HG02759 (cell line): Measurements from ENCODE around the gene SGCA.

ENCODE experiments used
- ATAC-seq: cut with Tn5 transposase; IDR thresholded peaks from one replicate; pipeline ENCODE4 v1.9.1; 2021; ENCODE audit warnings: mild to moderate bottlenecking, moderate library complexity; ENCODE audit not compliant: unreplicated experiment

Gene SGCA

DNA sequence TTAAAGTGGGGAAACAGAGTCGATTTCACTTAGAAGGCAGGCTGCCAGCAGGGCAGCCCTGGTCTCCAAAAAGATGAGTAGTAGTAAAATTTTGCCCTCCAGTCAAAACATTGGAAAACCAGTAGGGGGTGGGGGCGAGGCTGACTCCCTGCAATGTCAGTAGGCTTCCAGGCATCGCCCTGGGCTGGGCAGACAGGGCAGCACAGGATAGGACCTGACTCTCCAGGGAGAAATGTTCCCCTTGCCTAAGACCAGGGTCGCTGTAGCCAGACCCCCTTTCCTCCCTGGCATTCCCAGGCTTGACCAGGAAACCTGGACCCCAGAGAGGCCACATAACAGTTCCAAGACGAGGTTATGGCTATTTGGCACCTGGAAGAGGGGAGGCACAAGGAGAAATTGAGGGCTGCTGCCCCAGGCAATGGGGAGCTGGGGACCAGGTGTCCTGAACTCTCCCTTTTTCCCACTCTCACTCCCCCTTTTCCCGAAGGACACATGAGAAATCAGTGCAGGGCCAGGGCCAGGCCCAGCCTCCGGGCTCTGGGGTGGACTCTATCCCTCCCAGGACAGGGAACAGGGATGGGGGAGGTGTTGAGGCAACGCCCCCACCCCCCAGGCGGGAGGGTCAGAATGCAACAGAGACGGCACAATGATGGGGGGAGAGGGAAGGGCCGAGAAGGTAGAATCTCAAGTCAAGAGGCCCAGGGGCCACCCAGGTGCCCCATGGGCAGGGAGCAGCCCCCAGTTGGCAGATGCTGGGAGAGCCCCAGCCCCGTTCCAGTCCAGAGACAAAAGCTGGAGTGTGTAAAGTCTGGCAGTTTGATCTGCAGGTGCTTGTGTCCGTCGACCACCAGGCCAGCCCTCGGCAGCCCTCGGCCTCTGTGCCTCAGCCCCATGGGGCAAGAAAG is 31.3 kb upstream of the SGCA start:
- ATAC-seq, result no peak

DNA sequence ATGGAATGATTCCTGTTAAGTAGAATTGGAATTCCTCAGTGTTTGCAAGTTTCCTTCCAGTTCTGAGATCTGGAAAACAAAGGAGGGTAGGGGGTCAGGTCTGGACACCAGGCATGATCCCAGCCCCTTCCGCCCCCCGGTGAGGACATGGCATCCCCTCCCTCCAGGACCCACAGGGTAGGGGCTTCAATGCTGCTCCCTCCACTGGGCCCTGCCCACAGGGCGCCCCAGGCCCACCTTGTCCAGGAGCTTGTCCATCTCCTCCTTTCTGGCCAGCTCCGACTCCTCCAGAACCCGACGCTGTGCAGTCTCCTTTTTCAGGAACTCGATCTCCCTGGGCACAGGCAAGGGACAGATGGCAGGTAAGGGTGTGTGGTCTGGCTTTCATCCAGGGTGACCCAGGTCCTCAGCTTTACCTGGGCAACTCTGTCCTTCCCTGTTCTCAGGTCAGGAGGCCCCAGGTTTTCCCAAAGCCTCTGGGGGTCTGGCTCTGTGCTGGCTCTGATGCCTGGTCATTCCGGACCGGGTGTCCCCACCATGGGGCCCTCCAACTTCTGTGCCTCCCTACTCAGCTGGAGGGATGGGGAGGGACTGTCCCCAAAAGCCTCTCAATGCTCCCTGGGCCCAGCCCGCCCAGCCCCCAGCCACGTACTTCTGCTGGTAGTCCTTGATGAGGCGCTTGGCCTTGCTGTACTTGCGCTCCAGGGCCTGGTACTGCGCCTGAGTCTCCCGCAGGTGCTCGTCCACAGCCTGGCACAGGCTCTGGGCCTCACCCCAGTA is 30.3 kb upstream of the SGCA start:
- ATAC-seq, result no peak

DNA sequence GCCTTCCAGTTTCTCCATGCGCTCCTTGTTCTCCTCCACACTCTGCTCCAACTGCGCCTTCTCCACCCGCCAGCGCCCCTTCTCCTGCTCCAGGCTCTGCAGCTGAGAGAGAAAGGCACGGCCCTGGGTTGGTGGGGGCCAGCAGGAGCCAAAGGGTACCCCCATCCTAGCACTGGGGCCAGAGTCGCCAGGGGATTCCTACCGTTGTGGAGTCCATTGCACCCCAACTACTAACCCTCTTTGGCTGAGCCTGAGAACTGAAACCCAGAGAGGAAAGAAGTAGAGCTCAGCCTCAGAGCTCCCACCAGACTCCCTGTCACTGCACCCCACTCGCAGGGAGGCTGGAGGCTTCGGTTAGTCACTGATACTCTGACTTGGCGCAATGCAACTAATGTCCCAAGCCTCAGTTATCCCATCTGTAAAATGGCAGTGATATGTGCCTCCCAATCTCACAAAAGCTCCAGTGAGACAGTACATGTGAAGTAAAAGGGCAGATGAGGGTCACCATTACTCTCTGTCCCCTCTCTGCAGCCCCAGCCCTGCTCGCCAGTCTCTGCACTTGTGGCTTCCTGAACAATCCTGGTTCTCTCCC is 29.6 kb upstream of the SGCA start:
- ATAC-seq, result no peak

DNA sequence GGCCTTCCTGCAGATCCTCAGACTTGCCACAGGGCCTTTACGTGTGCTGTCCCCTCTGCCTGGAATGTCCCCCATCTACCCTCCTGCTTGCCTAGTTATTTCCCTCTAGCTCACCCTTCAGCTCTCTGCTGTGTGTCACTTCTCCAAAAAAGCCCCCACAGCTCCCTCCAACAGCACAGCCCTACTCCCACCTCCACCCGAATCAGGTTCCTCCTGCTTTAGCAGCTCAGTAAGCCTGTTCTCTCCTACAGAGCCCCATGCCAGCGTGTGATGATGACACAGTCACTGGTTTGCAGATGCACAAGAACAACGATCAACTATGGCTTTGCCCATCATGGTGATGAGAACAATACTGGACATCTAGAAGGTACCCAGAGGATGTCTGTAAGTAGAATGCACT is 28.8 kb upstream of the SGCA start:
- no peak for ATAC-seq

DNA sequence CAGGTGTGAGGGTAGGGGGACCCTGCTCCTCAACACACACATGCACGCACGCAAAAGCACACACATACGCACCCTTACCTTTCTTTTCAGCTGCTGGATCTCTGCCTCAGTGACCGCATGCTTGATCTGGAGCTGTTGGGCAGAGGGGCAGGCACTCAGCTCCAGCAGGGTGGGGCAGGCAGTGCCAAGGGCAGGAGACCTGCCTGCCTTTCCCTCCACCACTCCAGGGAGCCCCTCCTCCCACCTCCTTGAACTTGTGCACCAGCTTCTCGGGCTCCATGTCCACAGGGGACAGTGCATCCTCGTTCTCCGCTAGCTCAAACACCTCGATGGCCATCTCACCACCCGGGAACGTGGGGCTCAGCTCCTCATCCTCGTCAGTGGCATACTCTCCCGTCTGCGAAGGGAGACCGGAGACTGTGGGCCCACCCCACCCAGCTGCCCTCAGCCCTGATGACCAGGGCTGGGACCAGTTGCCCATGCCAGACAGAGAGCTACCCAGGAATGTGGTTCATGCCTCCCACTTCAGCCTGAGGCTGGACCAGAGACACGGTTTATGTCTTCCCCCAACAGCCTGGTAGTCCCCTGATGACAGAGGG is 26.5 kb upstream of the SGCA start:
- no peak for ATAC-seq

DNA sequence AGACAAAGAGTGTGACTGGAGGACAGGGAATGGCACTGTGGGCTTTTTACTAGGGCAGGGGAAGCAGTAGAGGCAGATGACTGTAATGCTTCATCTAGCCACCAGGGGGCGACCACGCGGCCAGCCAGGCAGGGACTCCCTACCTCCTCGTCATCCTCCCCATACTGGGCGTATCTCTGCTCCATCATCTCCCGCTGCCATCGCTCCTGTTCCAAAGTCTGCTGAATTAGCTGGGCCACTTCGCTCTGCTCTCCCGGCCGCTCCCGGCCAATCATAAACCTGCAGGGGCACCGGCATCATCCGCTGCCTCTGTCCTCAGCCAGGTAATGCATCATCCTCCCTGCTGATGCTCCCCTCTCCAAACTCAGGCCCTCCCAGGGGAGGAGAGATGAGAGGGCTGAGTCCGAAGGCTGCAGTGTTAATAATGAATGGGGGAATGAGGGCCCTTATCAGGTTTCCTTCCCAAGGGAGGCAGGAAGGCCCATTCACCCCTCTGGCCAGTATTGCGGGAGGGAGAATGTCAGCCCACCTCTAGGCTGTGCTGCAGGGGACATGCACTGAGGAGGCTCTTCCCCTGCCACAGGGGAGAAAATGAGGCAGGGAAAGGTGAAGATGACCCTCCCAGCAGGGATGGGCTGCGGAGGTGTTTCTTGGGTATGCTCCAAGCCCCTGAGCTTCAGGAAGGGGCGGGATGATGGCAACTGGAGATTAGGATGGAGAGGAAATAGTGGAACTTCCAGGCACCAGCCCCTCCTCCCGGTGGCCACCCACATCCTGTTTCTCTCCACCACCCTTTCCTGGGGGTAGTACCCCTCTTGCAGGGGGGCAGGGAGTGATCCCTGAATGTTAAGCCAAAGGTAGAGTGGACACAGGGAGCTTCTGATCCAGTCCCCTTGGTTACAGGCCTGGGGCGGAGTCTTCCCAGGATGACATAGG is 25.6 kb upstream of the SGCA start:
- peak; percentile 79 for ATAC-seq

DNA sequence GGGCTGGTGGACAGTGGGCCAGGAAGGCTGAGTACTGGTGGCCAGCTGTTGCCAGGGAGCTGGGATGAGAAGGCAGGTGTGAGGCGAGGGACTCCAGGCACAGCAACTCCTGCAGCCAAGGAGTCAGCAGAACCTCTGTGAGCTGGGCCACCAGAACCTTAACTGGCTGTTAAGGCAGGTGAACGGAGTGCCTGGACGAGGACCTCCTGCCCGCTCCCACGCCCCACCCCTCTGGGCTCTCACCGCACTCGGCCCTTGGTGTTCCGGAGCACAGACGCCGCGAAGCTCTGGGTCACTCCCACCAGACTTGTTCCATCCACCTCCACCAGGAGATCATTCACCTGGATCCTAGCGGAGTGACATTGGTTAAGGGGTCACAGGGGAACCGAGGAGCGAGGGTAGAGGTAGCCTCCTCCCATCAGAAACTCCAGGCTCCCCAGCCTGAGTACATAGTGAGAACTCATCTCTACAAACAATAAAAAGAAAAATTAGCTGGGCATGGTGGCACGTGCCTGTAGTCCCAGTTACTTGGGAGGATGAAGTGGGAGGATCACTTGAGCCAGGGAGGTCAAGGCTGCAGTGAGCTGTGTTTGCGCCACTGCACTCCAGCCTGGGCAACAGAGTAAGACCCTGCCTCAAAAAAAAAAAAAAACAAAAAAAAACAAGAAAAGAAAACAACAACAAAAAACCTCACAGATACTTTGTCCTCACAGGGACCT is 24.6 kb upstream of the SGCA start:
- no peak for ATAC-seq

DNA sequence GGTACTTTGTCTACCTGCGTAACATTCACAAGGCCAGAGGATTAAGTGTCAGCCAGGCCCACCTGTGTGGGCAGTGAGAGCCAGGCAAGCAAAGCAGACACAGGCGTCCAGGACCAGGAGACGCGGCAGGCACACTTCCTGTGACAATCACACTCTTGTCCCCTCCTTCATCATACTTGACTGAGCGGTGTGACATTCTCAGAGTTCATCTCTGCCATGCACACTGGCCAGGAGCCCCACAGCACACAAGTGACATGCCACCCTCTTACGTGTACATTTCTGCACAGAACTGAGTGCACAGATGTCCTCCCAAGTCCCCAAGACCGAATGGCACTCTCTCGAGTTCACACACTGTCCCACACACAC is 24.1 kb upstream of the SGCA start:
- ATAC-seq, result no peak

DNA sequence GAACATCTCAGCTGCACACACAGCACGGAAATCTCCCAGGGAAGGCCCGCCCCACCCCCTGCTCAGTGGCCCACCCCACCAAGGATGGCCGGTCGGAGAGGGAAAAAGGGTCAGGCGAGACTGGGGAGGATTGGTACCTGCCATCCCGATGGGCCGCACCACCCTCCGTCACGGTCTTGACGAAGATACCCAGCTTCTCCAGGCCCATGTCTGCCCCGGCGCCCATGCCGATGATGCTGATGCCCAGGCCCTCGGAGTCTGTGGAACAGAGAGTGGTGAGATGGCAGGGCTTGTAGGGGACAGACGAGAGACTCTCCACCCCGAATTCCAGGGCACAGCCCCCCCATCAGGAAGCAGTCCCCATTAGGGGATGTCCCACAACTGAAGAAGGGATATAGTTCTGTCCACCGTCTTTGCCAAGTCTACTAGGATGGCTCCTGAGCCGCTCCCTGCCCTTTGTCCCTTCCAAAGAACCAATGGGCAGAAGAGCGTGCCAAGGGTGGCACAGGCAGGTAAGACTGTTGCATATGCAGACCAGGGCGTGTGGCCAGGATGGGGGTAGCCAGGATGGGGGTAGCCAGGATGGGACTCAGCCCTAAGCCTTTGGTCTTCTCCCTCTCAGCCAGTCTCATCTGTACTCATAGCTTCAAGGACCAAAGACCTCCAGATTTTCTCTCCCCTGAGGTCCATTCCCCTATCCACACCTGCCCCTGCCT is 22.2 kb upstream of the SGCA start:
- ATAC-seq, result no peak

DNA sequence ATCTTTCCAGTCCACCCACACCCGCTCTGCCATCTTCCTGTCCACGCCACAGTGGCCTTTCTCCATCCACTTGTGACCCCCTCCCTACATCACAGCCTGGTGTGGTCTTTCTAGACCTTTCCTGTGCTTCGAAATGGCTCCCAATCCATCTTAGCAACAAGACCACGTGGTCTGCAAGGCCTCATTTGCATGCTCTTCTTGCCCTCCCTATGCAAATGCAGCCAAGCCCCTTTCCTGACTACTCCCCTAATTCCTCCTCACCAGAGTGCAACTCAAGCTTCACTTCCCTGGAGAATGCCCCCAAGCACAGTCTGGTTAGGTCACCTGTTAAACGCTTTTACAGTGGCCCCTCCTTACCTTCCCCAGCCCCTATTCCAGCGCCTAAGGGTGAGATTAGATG is 21.4 kb upstream of the SGCA start:
- no peak for ATAC-seq

DNA sequence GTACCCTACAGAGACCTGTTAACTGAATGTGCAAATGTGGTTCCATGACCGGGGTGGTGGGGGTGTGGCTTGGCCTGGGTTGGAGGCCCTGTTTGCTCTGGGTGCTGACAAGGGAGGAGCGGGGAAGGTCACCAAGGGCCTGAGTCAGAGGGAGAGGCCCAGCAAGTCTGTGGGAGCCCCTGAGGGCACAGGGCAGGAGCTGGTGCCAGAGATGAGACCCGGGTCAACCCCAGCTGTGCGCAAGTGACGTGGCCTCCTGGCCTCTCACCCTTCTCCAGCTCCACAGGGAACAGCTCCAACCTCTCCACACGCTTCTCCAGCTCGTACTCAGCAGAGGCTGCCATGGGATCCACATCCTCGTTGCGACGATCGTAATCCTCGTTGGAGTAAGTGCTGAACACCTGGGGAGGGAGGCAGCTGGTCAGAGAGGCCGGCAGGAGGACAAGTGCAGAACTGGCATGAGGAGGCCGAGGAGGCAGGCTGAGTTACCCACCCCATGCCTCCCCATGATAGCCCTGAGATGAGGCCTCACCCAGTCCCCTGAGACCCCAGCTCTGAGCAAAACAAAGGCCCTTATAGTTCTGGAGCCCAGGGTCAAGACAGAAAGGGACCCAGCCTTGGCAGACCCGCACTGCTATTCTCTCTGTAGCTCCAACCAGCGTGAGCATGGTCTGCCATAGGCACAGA is 20.8 kb upstream of the SGCA start:
- no peak for ATAC-seq

DNA sequence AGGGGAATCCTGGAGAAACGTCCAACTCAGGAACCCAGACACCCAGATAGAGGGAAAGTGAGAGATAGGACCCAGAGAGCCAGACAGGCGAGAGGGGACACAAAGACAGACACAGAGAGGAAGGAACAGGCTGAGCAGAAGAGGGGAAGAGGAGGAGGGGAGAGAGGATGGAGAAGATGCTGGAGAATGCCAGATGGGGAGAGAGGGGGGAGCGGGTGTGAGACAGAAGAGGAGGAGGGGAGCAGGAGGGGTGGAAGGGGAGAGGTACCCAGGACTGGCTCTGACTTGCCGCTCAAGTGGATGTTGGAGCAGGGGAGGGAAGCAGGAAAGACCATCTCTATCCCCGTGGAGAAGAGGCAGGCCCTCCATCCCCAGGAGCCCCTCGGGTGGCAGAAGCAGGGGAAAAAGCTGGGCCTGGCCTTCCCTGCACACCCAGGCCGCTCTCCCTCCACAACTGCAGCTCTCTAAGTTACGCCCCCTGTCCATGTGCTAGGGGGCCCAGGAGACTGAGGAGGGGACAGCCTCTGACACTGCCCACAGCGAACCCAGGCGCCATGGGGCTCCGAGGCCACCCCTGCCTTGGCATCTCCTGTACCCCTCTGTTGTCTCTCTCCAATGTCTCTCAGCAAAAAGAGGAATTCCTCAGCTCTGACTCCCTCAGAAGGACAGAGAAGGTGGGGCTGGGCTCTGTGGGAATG is 20.1 kb upstream of the SGCA start:
- ATAC-seq, result no peak

DNA sequence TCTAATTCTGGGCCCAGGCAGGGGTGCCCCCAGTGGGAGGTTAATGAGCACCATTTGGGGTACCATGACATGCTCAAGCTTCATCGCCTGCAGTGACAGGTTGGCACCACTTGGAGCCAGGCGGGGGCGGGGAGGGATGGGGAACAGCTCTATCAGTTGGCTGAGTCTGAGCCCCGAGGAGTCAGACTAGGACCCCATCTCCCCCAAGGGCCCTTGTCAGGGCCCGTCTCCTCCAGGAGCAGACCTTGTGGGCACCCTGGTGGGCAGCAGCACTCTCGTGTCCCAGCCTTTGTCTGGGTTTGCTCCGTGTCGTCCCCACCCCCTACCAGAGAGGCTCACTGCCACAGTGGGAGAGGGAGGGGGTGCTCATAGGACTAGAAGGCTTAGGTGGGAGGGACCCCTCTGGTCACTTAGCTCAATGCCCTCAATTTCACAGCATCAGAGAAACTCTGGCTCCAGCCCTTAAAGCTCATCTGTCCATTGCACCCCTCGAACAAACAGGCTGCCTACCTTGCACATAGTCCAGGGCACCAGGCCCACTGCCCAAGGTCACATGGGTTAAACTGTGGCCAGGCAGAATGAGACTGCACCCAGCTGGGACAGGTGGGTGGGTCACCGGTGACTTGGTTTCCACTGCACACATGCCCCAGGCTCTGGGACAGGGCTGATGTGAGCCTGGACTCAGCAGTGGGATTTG is 19.4 kb upstream of the SGCA start:
- no peak for ATAC-seq

DNA sequence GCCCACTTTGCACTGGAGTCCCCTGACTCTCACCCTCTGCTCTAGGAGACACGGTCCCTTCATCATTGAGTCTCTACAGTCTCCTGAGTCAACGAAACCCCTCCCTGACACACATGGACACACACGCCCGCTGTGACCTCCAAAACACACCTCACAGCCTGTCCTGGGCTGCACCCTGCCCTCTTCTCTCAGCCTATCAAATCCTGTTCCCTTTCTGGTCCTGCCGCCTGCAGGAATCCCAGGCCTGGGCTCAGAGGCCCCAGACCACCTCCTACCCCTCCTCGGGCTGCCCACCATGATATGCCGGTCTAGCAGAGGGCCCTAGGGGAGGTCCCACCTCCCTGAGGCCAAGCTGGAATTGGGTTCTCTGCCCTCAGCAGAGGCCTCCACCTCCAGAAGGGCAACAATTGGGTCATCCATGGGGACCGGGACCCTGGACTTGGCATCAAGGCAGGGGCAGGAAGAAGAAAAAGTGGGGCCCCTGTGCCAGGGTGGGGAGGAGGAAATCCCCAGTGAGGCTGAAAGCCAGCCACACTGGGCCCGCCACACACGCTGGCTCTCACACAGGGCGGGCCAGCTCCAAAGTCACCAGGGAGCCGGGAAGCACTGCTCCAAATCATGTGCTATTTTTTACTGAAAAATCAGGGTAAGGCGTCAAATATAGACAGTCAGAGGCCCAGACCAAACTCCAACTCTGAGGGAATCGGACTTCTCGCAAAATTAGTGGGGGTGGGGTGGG is 18.7 kb upstream of the SGCA start:
- no peak for ATAC-seq

DNA sequence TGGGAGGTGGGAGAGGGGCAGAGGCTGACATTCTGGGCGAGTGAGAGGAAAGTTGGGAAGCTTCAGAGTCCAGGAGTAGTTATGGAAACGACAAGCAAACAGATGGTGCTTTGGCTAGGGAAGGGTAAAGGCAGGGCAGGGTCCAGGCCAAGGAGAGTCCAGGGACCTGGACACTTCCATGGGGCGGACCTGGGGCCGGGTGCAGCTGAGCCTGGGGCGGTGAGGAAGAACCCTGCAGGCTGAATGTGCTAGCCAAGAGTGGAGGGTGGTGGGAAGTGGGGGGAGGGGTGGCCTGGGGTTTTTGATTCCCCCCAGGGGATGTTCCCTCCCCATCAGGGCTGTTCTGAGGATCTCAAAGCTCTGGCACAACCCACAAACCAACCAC is 18.0 kb upstream of the SGCA start:
- no peak for ATAC-seq

DNA sequence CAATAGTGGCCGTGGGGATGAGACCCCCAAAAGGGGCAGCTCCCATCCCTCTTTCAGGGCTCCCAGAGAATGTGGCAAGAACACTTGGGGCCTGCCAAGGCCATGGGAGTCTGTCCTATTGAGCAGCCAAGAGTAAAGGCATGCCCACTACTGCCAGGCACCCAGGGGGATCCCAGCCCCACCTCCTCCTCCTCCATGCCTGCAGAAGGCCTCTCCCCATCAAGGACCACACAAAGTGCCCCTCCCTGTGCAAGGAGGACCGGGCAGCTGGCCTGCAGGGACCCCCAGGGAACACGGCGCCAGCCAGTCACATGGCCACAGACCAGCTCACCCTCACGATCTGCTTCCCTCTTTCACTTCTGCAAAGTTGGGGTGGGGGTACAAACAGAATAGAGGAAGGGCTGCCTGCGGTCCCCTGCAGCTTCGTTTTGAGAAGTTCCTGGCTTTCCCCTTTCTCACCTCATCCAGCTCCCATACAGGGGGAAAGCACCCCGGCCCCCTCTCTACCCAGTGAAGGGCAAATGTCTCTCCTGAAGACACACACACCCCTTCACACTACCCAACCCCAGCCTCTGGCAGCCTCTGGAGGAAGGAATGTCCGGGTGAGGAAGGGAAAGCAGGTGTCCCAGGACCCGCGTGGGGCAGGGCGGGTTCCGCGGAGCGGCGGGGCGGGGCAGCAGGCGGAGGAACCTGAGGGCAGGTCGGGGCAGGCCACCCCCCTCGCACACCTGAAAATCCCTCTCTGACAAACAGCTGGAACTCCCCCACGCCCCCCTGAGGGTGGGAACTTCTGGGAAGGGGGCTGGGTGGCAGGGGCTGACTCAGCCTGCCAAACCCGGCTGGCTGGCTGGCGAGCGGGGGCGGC is 17.3 kb upstream of the SGCA start:
- peak; percentile 50 for ATAC-seq
